Muscle of leg (tissue), 11 donors: ENCODE results near the gene PROZ. TPM values are rescaled to one million over a fixed set of nuclear protein-coding genes. Genes with fewer than 3 reads are reported as not detected.
A peak's percentile ranks its signal among the peaks of the same experiment; 100 is the strongest.

Experiments
- DNase-seq: peaks from one replicate; pipeline ENCODE4 v3.0.0; 2013
- H3K27ac ChIP-seq: one replicate; pipeline ENCODE4 v1.5.1; 2013; ENCODE audit warnings: mild to moderate bottlenecking, low read length, control low read depth
- H3K27me3 ChIP-seq: one replicate; pipeline ENCODE4 v1.6.1; 2013; ENCODE audit warnings: low read length; ENCODE audit not compliant: control insufficient read depth, insufficient read depth
- H3K36me3 ChIP-seq: one replicate; pipeline ENCODE4 v1.6.1; 2013; ENCODE audit warnings: low read length; ENCODE audit not compliant: control insufficient read depth, insufficient read depth
- H3K4me1 ChIP-seq: one replicate; pipeline ENCODE4 v1.6.1; 2013; ENCODE audit warnings: low read length; ENCODE audit not compliant: control insufficient read depth, insufficient read depth
- H3K4me3 ChIP-seq: one replicate; pipeline ENCODE4 v1.5.1; 2013; ENCODE audit warnings: low read length, control low read depth
- H3K9me3 ChIP-seq: replicated peaks from 2 replicates; pipeline ENCODE4 v1.6.1; 2013; ENCODE audit warnings: low read depth, low read length; ENCODE audit not compliant: control insufficient read depth
- WGBS: methylation state at CpG from one replicate; pipeline ENCODE4 v1.1.5; 2013; ENCODE audit warnings: missing lambda C conversion rate; ENCODE audit not compliant: insufficient coverage; 5-methylcytosine and 5-hydroxymethylcytosine counted together
- polyA plus RNA-seq, 8 donors: library from polyadenylated mRNA; unstranded; fragments of 120-200 nt; gene quantifications; one replicate each; pipeline versions ENCODE4 v1.2.1 to v1.2.3, GENCODE V29; 2013; ENCODE audit warnings: inconsistent platforms in 1 of 8, low replicate concordance in 1 of 8; ENCODE audit not compliant: insufficient read length in 8 of 8, insufficient read depth in 1 of 8
- total RNA-seq: library from RNA; stranded (reverse); fragments of 120-200 nt; gene quantifications from one replicate; pipeline ENCODE4 v1.2.4, GENCODE V29; 2013

Gene PROZ
- total and polyA plus RNA-seq, 9 donors = 0.08 to 0.28 (median 0.15) TPM; not detected in 3

GRCh38 chr13:113126265-113127150 lies 31.9 kb upstream of the PROZ start:
- H3K36me3 ChIP-seq = no peaks in the 10 kb centered on the region
- peaks cover 37% of the 10 kb centered on the region for H3K4me1 ChIP-seq
- H3K27me3 ChIP-seq = peaks cover 19% of the 10 kb centered on the region
- H3K27ac ChIP-seq = no peak overlapping the region
- no peaks in the 10 kb centered on the region for H3K9me3 ChIP-seq
- no peak for DNase-seq
- 87% methylated on average over 15 of the region's 18 CpGs for WGBS
- H3K4me3 ChIP-seq = no peak overlapping the region

- H3K4me3 ChIP-seq = peak overlapping the region; percentile 37
- no peaks in the 10 kb centered on the region for H3K36me3 ChIP-seq
- no peak for DNase-seq
- no peaks in the 10 kb centered on the region for H3K9me3 ChIP-seq
- H3K27me3 ChIP-seq = peaks cover 19% of the 10 kb centered on the region
- peaks cover 9% of the 10 kb centered on the region for H3K4me1 ChIP-seq
- H3K27ac ChIP-seq = no peak overlapping the region
- 49% methylated on average over 26 of the region's 27 CpGs for WGBS
Measured at GRCh38 chr13:113129480-113129879, 29.0 kb upstream of the PROZ start.

- H3K4me3 ChIP-seq = peak overlapping the region; percentile 37
- DNase-seq = no peak
- H3K4me1 ChIP-seq = peaks cover 6% of the 10 kb centered on the region
- peaks cover 19% of the 10 kb centered on the region for H3K27me3 ChIP-seq
- H3K9me3 ChIP-seq = no peaks in the 10 kb centered on the region
- no peaks in the 10 kb centered on the region for H3K36me3 ChIP-seq
- no peak overlapping the region for H3K27ac ChIP-seq
- WGBS = 27% methylated on average over 55 of the region's 60 CpGs
Measured at GRCh38 chr13:113129921-113130750, 28.3 kb upstream of the PROZ start.

DNA sequence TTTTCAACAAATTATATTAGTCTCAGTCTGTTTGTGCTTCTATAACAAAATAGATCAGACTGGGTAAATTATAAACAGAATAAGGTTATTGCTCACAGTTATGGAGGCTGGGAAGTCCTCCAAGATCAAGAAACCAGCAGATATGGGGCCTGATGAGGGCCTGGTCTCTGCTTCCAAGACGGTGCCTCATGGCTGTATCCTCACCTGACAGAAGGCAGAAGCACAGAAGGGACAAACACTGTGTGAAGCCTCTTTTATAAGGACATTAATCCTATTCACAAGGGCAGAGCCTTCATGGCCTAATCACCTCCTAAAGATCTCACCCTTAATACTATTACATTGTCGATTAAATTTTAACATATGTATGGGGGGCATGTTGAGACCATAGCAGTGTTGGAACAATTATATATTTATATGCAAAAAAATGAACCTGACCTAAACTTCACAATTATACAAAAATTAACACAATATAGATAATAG lies 23.1 kb upstream of the PROZ start:
- H3K36me3 ChIP-seq = no peaks in the 10 kb centered on the region
- WGBS = 100% methylated on average over 1 of the region's 2 CpGs
- no peaks in the 10 kb centered on the region for H3K9me3 ChIP-seq
- DNase-seq = no peak
- H3K4me3 ChIP-seq = no peak overlapping the region
- H3K27me3 ChIP-seq = peaks cover 3% of the 10 kb centered on the region
- H3K27ac ChIP-seq = no peak overlapping the region
- no peaks in the 10 kb centered on the region for H3K4me1 ChIP-seq

- Histone ChIP-seq H3K27me3 (no peaks in the 10 kb centered on the region), H3K36me3 (no peaks in the 10 kb centered on the region), H3K4me1 (no peaks in the 10 kb centered on the region), H3K27ac (no peak overlapping the region), H3K4me3 (no peak overlapping the region), H3K9me3 (no peaks in the 10 kb centered on the region)
- WGBS = 80% methylated on average over 10 of the region's 11 CpGs
- no peak for DNase-seq
Measured at GRCh38 chr13:113137691-113138298, 20.7 kb upstream of the PROZ start.

GRCh38 chr13:113138792-113139551 lies 19.5 kb upstream of the PROZ start:
- H3K9me3 ChIP-seq = no peaks in the 10 kb centered on the region
- DNase-seq = no peak
- no peaks in the 10 kb centered on the region for H3K4me1 ChIP-seq
- H3K4me3 ChIP-seq = no peak overlapping the region
- 78% methylated on average over 13 of the region's 16 CpGs for WGBS
- no peak overlapping the region for H3K27ac ChIP-seq
- no peaks in the 10 kb centered on the region for H3K27me3 ChIP-seq
- no peaks in the 10 kb centered on the region for H3K36me3 ChIP-seq

GRCh38 chr13:113139577-113139976 lies 18.9 kb upstream of the PROZ start:
- Histone ChIP-seq H3K4me1 (no peaks in the 10 kb centered on the region), H3K27ac (no peak overlapping the region), H3K4me3 (no peak overlapping the region), H3K27me3 (no peaks in the 10 kb centered on the region), H3K36me3 (no peaks in the 10 kb centered on the region), H3K9me3 (no peaks in the 10 kb centered on the region)
- no peak for DNase-seq
- WGBS = 83% methylated on average over 2 of the region's 5 CpGs

GRCh38 chr13:113140677-113141600 lies 17.5 kb upstream of the PROZ start:
- Histone ChIP-seq H3K27ac (no peak overlapping the region), H3K4me3 (no peak overlapping the region), H3K4me1 (no peaks in the 10 kb centered on the region), H3K27me3 (no peaks in the 10 kb centered on the region), H3K9me3 (no peaks in the 10 kb centered on the region), H3K36me3 (no peaks in the 10 kb centered on the region)
- WGBS = 91% methylated on average over 25 of the region's 26 CpGs
- DNase-seq = no peak

- no peaks in the 10 kb centered on the region for H3K36me3 ChIP-seq
- no peak overlapping the region for H3K4me3 ChIP-seq
- no peaks in the 10 kb centered on the region for H3K27me3 ChIP-seq
- no peaks in the 10 kb centered on the region for H3K9me3 ChIP-seq
- no peaks in the 10 kb centered on the region for H3K4me1 ChIP-seq
- no peak overlapping the region for H3K27ac ChIP-seq
- WGBS = 78% methylated on average over 14 of the region's 18 CpGs
- no peak for DNase-seq
Measured at GRCh38 chr13:113141601-113141970, 16.9 kb upstream of the PROZ start.
